ENCODE data around the gene TAF15.

Gene TAF15

GRCh38 chr17:35808962-35809854, at the start of gene TAF15:
TSS of gene TAF15 (plus strand) at chr17:35809484. CDS start at chr17:35809570, 86 bp downstream.
- DNase-seq (ENCODE audit: low spot score) = peak; percentile 97

- DNase-seq (ENCODE audit: low spot score) = no peak
Measured at GRCh38 chr17:35760587-35760986, 48.7 kb upstream of the TAF15 start, which contains the start of gene C17orf50. TSS of gene C17orf50 (plus strand) at chr17:35760887. CDS start at chr17:35760942, 55 bp downstream.

DNA sequence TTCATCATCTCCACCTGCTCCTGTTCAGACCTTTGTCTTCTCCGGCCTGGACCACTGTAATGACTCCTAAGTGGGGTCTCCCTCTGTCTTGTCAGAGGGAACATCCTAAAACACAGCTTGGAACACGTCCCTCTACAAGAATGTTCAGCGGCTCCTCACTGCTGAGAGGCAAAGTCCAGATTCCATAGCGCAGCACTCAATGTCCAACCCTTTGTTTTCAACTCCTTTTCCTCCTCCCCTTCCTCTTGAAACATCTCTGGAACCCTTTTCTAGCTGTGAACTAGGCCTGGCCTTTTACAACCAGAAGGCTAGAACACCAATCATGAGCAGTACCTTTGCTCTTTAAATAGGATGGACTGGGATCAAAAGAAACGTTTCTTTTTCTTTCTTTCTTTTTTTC, 47.7 kb upstream of the TAF15 start:
- no peak for DNase-seq (ENCODE audit: low spot score)

DNA sequence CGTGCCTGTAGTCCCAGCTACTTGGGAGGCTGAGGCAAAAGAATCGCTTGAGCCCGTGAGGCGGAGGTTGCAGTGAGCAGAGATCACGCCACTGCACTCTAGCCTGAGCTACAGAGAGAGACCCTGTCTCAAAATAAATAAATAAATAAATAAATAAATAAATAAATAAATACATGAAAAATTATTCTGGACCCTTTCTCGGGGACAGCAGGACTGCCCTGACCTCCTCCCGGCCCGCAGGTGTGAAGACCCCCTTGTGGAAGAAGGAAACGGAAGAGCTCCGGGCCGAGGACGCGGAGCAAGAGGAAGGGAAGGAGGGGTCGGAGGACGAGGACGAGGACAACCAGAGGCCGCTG, 45.5 kb upstream of the TAF15 start:
- no peak for DNase-seq (ENCODE audit: low spot score)

DNA sequence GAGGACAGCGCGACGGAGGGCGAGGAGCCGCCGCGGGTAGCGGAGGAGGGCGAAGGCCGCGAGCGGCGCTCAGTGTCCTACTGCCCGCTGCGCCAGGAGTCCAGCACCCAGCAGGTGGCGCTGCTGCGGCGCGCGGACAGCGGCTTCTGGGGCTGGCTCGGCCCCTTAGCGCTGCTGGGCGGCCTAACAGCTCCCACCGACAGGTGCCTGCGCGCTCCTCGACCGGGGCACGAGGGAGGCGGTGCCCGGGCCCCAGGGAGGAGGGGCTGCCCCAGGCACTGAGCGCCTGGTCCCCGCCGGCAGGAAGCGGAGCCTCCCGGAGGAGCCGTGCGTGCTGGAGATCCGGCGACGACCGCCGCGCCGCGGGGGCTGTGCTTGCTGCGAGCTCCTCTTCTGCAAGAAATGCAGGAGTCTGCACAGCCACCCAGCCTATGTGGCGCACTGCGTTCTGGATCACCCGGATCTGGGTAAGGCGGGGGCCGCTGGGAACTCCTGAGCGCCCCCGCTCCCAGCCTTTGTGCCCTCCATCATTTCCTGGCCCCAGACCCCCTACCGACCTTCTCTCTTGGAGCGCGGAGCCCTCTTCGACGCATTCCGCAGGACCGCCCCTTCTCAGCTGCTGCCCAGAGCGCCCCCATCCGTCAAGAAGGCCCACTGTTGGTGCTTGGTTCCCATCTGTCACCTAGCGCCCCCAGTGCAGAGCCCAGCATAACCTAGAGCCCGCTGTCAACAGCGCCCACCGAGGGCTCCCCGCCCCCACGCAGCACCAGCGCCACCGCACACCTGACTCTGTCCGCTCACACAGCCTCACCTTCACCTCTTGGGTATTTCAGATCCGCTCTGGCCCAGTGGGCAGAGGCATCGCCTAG, 44.9 kb upstream of the TAF15 start:
- DNase-seq (ENCODE audit: low spot score) = peak; percentile 87

DNA sequence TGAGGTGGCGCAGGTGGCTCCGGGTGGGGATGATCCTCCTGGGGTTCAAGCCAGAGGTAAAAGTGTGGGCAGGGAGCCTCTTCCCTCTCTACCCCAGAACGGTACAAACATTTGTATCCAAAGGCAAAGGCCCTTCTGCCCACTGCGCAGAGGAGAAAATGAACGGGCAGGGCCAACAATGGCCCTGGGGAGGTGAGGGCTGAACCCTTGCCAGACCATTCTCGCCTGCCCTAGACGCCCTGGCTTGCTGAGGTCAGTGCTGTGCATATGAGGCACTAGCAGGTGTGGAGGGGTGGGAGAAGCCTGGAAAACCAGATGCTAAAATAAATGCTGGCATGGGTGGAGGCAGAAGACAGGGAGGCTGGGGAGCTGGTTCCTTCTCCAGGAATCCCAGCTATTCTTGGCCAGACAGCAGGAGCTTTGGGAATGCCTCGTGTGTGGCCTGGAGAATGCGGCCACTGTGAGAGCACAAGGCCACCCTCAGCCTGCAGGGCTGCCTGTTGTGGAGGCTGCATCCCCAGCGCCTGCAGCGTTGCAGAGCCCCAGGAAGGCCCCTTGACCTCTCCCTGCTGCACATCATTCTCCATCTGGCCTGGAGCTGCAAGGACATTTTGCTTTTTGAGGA, 44.1 kb upstream of the TAF15 start:
- no peak for DNase-seq (ENCODE audit: low spot score)

DNA sequence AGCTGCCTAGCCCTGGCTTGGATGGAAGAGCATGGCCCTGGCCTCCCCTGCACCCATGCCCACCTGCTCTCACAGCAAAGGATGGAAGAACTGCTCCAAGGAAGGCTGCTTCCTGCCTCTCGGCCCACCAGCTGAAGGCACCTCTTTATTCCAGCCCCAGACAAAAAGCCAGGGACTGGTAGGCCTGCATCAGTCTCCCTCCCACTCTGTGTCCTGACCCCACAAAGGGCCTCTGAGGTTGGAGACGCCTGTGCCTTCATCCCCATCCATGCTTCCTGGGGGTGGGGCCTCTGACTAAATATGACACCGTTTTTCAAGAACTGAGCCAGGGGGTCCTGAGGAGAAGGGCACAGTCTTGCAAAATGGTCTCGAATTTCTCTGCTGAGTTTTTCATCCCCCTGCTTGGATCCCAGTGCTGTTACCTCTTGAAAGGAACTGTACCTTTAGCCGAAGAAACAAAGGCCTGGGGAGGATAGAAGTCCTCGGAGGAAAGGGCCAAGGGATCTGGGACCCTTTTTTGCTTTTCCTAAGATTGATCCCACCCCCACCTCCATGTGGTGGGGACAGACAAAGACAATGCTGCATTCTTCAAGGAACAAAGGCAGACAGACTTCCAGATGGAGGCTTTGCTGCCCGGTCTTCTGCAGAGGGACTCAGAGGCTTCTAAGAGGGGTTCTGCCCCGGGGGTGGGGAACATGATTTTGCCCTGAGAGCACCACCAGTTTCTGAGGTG, 43.4 kb upstream of the TAF15 start:
- no peak for DNase-seq (ENCODE audit: low spot score)

DNA sequence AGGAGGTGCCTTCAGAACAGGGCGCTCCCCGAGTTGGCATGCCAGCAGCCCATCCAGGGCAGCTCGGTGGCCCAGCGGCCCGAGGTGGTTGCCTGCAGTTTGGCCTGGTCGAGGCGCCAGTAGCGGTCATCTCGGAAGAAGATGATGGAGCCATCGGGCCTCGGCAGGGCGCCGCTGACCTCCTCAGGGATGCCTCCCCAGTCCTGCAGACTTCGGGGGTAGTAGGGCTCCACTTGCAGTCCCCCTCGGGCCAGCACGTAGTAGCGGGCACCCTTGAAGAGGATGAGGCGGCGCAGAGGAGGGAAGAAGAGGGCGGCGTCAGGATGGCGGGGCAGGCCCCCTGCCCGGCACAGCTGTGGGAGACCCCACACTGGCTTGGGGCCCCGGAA, 42.8 kb upstream of the TAF15 start:
- no peak for DNase-seq (ENCODE audit: low spot score)

GRCh38 chr17:35766903-35767510, 42.3 kb upstream of the TAF15 start:
- peak; percentile 23 for DNase-seq (ENCODE audit: low spot score)

DNA sequence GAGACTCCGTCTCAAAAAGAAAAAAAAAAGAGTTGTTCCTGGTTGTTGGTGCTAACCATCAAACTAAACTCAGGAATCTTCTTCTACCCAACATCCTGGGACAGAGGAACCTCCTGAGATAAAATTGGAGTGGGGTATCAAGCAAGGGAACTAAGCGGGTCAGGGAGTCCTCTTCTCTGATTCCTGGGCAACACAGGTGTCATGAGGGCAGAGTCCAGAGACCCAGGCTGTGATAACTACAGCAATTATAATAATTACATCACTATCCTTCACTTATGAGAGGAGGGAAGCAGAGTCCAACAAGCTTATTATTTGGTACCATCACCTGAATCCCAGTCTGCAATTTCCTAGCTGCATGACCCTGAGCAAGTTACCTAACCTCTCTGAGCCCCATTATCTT, 40.5 kb upstream of the TAF15 start:
- no peak for DNase-seq (ENCODE audit: low spot score)

DNA sequence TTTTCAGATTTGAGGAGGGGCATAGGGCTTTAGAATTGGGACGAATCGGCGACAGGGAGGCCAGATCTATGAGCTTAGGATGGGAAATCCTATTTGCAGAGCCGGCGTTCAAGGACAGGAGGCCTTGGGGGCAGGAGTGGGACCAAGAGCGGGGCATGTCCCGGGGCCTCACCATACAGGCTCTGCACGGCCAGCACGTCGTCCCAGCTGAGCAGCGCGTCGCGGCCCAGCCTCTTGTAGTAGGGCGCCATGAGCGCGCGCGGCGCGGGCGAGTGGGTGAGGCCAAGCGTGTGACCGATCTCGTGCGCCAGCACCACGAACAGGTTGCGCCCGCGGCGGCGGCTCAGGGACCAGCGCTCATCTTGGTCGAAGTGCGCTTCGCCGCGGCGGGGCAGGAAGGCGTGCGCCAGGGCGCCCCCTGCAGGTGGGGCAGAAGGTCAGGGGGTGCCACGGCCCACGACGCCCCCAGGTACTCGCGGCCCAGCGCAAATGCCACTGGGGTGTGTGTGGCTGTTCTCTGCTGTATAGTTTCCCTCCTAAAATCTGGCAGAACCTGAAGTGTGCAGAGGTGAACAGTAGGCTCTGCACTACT, 39.3 kb upstream of the TAF15 start:
- DNase-seq (ENCODE audit: low spot score) = no peak

GRCh38 chr17:35773129-35773528, 36.2 kb upstream of the TAF15 start:
- DNase-seq (ENCODE audit: low spot score) = no peak

DNA sequence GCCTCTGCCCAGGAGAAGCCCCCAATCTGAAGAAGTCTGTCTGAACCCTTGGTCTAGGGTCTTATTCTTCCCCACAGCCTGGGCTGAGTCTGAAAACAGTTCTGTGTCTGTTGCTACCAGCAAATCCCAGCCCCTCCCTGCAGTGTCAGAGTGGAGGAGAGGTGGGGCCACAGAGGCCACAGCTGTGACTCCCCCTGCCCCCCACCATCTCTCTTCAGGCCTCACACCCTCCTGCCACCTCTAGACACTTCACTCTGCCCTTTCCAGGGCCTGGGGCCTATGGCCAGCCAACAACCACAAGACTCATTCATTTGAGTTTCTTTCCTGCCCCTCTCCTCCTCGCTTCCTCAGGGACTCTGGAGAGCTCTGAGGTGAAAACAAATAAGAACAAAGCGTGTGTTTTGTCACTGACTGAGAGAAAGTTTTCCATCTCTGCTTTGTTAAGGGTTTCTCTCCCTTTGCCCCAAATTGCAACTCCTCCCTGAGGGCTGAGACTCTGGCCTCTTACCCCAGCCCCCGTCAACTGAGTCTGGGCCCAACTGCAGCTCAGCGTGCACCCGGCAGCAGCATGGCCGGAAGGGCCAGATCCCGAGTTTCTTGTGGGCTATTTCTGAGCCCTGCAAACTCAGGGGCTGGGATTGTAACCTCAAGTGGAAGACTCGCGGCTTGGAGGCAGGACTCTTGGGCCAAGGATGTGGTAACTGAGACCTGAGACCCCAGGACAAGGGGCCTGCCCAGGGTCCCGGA, 35.4 kb upstream of the TAF15 start:
- no peak for DNase-seq (ENCODE audit: low spot score)

DNA sequence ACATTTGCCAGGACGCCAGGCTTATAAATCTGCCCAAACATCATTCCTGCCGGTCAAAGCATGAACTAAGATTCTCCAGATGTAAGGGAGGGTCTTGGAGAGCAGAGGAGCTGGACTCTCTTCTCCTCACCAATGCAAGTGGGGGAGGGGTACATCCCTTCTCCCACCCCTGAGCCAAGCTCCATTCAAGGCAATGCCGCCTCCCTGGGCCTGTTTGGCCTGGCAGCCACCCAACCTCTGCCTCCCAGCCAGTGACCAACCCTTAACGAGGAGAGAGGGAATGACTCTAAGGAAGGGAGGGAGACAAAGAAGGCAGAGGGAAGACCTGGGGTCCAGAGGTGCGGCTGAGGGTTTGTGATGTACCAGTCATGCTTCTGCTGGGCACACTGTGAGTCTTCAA, 34.8 kb upstream of the TAF15 start:
- DNase-seq (ENCODE audit: low spot score) = no peak

DNA sequence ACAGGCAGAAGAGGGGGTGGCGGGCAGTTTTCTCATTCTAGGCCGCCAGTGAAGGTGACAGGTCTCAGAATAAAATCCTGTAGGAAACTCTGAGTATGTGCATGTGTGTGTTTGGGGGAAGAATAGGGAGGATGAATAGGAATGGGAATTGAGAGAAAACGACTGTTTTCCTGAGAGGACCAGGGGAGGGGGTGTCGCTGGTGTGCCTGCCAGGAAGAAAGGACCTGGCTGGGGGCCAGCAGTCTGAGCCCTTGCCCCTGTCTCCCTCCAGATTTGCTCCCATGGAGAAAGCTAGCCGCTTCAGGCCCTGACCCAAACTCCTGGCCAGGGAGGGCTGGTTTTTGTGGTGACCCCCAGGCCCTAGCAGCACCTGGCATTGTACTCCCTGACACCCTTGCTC, 34.2 kb upstream of the TAF15 start:
- DNase-seq (ENCODE audit: low spot score) = no peak

- no peak for DNase-seq (ENCODE audit: low spot score)
Measured at GRCh38 chr17:35775583-35775982, 33.7 kb upstream of the TAF15 start.

- DNase-seq (ENCODE audit: low spot score) = no peak
Measured at GRCh38 chr17:35778641-35779196, 30.6 kb upstream of the TAF15 start.

- DNase-seq (ENCODE audit: low spot score) = no peak
Measured at GRCh38 chr17:35780950-35781349, 28.3 kb upstream of the TAF15 start.

DNA sequence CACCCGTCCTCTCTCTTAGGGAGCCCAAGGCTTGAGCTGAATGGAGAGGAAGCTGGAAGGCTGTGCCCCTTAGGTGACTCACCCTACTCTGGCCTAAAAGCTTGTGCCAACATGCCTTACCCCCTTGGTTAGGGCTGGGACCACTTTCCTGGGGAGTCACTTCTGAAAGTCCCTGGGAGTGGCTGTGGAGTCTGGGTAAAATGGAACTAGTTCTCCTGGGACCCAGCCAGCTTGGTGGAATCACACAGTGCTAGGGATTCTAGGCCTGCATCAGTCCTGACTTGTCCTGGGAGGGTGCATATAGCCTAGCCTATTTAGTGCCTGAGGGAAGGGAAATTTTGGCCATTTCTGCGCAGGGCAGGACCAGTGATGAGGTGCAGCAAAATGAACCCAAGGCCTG, 24.4 kb upstream of the TAF15 start:
- DNase-seq (ENCODE audit: low spot score) = no peak

- DNase-seq (ENCODE audit: low spot score) = no peak
Measured at GRCh38 chr17:35786941-35787432, 22.3 kb upstream of the TAF15 start.
